Right lobe of liver (tissue), 6 donors: ENCODE results near the gene PPDPF. TPM values are rescaled to one million over a fixed set of nuclear protein-coding genes. Genes with fewer than 3 reads are reported as not detected.

Source experiments
- ATAC-seq, 4 donors: fragments of 200-7000 bp; cut with Tn5 transposase; one replicate each; pipeline ENCODE4 v1.9.1; 2020; ENCODE audit warnings: mild to moderate bottlenecking in 4 of 4, moderate library complexity in 4 of 4
- DNase-seq, 3 donors: peaks; one replicate each; pipeline ENCODE4 v3.0.0-alpha.2; 2020
- H3K27ac ChIP-seq, 3 donors: fragments of 200-600 bp; one replicate each; pipeline ENCODE4 v1.8.0; 2022
- H3K27me3 ChIP-seq, 2 donors: fragments of 200-600 bp; one replicate each; pipeline ENCODE4 v1.8.0; 2022
- H3K36me3 ChIP-seq, 4 donors: fragments of 200-600 bp; sonication (generic) in 1 of 4; one replicate each; pipeline versions ENCODE4 v1.5.1 to v1.8.0; 2017 to 2022; ENCODE audit warnings: control low read depth in 1 of 4
- H3K4me1 ChIP-seq, 4 donors: fragments of 200-600 bp; sonication (generic) in 1 of 4; one replicate each; pipeline versions ENCODE4 v1.5.1 to v1.8.0; 2017 to 2022; ENCODE audit warnings: control low read depth in 1 of 4
- H3K4me3 ChIP-seq, 3 donors: fragments of 200-600 bp; one replicate each; pipeline ENCODE4 v1.8.0; 2022
- H3K9me3 ChIP-seq, 4 donors: fragments of 200-600 bp; sonication (generic) in 1 of 4; one replicate each; pipeline versions ENCODE4 v1.5.1 to v1.8.0; 2017 to 2022; ENCODE audit warnings: control low read depth in 1 of 4
- CTCF ChIP-seq, 4 donors: fragments of 200-600 bp in 3 of 4; fragments of 450-650 bp in 1 of 4; IDR thresholded peaks; one replicate each; pipeline versions ENCODE4 v1.5.1 to v1.8.0; 2016 to 2022; ENCODE audit warnings: antibody characterized with exemption in 4 of 4, mild to moderate bottlenecking in 2 of 4
- POLR2A ChIP-seq: fragments of 450-650 bp; IDR thresholded peaks from one replicate; pipeline ENCODE4 v1.6.1; 2017; ENCODE audit warnings: antibody characterized with exemption, mild to moderate bottlenecking
- WGBS: methylation state at CpG from one replicate; pipeline ENCODE4 v1.1.6; 2018; ENCODE audit warnings: low coverage, low lambda C conversion rate; ENCODE audit not compliant: insufficient coverage; ENCODE audit errors: missing lambda C conversion rate; 5-methylcytosine and 5-hydroxymethylcytosine counted together
- intact Hi-C, 2 donors: fragments of 100-400 bp; cut with DNase I; formaldehyde crosslinking; loops; one replicate each; pipeline versions ENCODE4 v1.11.2 to v1.14.1; 2022
- total RNA-seq, 6 experiments: library from RNA; depleted of rRNA in 2 of 6; stranded (reverse); fragments of >200 nt in 2 of 6; fragmentation: NEBNext Ultra II Directional in 3 of 6; extraction: Animal tissue kit (Norgen Biotek cat#: 25700) in 3 of 6; gene quantifications; one replicate each; pipeline versions ENCODE4 v1.1.0 to v1.2.4, GENCODE V29; 2016 to 2023
- donor health status: DM: no; HTN: yes; CAD: no.
- donor health status: DM: no; HTN: no; CAD: no.
- donor health status: DM: no; HTN: no; CAD: no.
- donor health status: DM: no; HTN: yes; CAD: no.
- donor health status: DM: no; HTN: yes; CAD: no.

The PPDPF gene
- total RNA-seq, 6 experiments from 2014 or later, result 50.2 to 99.4 (median 76.7) TPM

DNA sequence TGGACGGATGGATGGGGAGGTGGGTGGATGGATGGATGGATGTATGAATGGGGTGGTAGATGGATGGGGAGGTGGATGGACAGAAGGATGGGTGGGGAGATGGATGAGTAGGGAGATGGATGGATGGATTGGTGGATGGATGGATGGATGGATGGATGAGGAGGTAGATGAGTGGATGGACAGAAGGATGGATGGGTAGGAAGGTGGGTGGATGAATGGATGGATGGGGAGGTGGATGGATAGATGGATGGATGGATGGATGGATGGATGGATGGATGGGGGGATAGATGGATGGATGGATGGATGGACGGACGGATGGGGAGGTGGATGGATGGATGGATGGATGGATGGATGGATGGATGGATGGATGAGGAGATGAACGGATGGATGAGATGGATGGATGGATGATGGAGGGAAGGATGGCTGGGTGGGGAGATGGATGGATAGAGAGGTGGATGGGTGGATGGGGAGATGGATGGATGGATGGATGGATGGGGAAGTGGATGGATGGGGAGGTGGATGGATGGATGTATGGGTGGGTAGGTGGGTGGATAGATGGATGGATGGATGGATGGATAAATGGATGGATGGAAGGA is 28.8 kb upstream of the PPDPF start:
- TF ChIP-seq POLR2A (no peak), CTCF (IDR thresholded peaks at IDR 0.05) (no peak)
- Histone ChIP-seq H3K9me3 (no peaks in the 10 kb centered on the region), H3K36me3 (no peaks in the 10 kb centered on the region), H3K27ac (no peak overlapping the region), H3K27me3 (no peaks in the 10 kb centered on the region), H3K4me3 (no peak overlapping the region), H3K4me1 (no peaks in the 10 kb centered on the region)
- DNase-seq (no peak), ATAC-seq (no peak)
- intact Hi-C loops, result no loop called here
- WGBS, result 49% methylated on average over 4 of the region's 4 CpGs

- ATAC-seq (no peak), DNase-seq (no peak)
- H3K4me3 ChIP-seq, result no peak overlapping the region
- 69% methylated on average over 2 of the region's 2 CpGs for WGBS
- intact Hi-C loops, result no loop called here
- no peaks in the 10 kb centered on the region for H3K27me3 ChIP-seq
- no peak overlapping the region for H3K27ac ChIP-seq
- H3K9me3 ChIP-seq, result no peaks in the 10 kb centered on the region
- no peak for TF ChIP-seq CTCF (IDR thresholded peaks at IDR 0.05)
- no peak for TF ChIP-seq POLR2A
- H3K36me3 ChIP-seq, result no peaks in the 10 kb centered on the region
- no peaks in the 10 kb centered on the region for H3K4me1 ChIP-seq
Measured at GRCh38 chr20:63492518-63492917, 28.0 kb upstream of the PPDPF start.

DNA sequence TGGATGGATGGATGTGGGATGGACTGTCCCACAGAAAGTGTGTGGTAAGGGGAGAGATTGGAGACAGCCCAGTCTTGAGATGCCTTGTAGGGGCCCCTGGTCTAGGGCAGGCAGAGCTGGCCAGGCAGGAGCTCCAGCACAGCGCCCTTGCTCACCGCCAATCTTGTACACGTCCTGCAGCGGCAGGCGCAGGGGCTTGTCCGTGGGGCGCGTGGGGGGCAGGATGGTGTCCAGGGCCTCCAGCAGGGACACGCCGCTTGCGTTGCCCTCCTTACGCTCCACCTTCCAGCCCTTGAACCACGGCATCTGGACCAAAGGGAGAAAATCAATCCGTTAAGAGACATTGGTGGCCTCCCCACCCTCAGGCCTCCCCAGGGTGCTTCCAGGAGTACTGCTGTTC is 27.6 kb upstream of the PPDPF start:
- Histone ChIP-seq H3K4me1 (no peaks in the 10 kb centered on the region), H3K4me3 (no peak overlapping the region), H3K36me3 (no peaks in the 10 kb centered on the region), H3K9me3 (no peaks in the 10 kb centered on the region), H3K27me3 (peaks cover 0 to 2% of the 10 kb centered on the region in 2 donors), H3K27ac (no peak overlapping the region)
- no peak for TF ChIP-seq POLR2A
- TF ChIP-seq CTCF (IDR thresholded peaks at IDR 0.05), result no peak
- intact Hi-C loops, result no loop called here
- peak in 1 of 3 donors; percentile 35 for DNase-seq
- ATAC-seq, result no peak
- WGBS, result no CpG with 5 or more reads among the region's 14 CpGs

- no peaks in the 10 kb centered on the region for H3K36me3 ChIP-seq
- no peak for TF ChIP-seq POLR2A
- no peak for TF ChIP-seq CTCF (IDR thresholded peaks at IDR 0.05)
- intact Hi-C loops, result no loop called here
- no CpG with 5 or more reads among the region's 13 CpGs for WGBS
- no peak overlapping the region for H3K4me3 ChIP-seq
- no peaks in the 10 kb centered on the region for H3K4me1 ChIP-seq
- no peak overlapping the region for H3K27ac ChIP-seq
- no peak for ATAC-seq
- DNase-seq, result peak in 1 of 3 donors; percentile 49
- peaks cover 0 to 7% of the 10 kb centered on the region in 2 donors for H3K27me3 ChIP-seq
- no peaks in the 10 kb centered on the region for H3K9me3 ChIP-seq
Measured at GRCh38 chr20:63493563-63494020, 27.0 kb upstream of the PPDPF start.

DNA sequence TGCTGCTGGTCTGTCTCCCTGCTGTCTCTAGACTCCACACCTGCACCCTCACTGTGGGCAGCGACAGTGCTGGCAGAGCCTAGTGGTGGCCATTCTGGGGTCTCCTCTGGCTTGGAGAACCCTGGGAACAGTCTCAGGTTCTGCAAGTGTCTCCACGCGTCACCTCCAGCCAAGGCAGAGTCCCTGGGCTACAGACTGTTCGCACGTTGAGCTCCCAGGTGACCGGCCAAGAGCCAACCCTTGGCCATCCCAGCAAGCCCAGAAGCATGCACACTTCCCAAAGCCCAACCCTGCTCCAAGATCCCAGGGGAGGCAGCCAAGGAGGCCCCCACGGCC is 26.5 kb upstream of the PPDPF start:
- no peaks in the 10 kb centered on the region for H3K4me1 ChIP-seq
- DNase-seq (peak in 1 of 3 donors; percentile 28), ATAC-seq (no peak)
- TF ChIP-seq POLR2A, result no peak
- no peak for TF ChIP-seq CTCF (IDR thresholded peaks at IDR 0.05)
- H3K27me3 ChIP-seq, result peaks cover 0 to 7% of the 10 kb centered on the region in 2 donors
- H3K9me3 ChIP-seq, result no peaks in the 10 kb centered on the region
- no peak overlapping the region for H3K27ac ChIP-seq
- H3K36me3 ChIP-seq, result no peaks in the 10 kb centered on the region
- H3K4me3 ChIP-seq, result no peak overlapping the region
- WGBS, result no CpG with 5 or more reads among the region's 7 CpGs
- intact Hi-C loops, result no loop called here
